NT2/D1 (cell line): ENCODE results near the gene CTSA.

Experiments
- YY1 ChIP-seq: IDR thresholded peaks from 2 replicates; pipeline ENCODE4 v1.6.1; 2011; ENCODE audit not compliant: insufficient read length, insufficient read depth
- ZNF274 ChIP-seq: IDR thresholded peaks from 2 replicates; pipeline ENCODE4 v1.6.1; 2011; ENCODE audit warnings: mild to moderate bottlenecking, low read depth, low read length

DNA sequence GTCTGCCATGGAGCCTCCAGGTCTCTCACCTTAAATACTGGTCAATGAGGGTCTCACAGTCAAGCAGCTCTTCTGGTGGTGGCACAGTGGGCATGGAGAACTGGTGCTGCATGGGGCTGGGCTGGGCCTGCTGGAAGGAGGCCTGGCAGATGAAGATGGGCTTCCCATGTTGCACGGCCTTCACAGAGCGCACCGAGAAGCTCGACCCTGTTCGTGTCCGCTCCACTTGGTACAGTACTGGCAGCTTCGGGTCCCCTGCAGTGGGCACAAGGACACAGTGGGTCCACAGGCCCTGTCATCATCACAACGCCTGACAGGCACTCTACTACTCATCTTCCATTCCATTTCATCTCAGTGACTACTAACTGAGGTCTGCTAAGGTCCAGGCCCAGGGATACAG, 42.7 kb upstream of the CTSA start:
- TF ChIP-seq YY1: no peak
- TF ChIP-seq ZNF274: no peak
